GM23338 (cell line): ENCODE results near the gene XPR1. TPM values are rescaled to one million over a fixed set of nuclear protein-coding genes. Genes with fewer than 3 reads are reported as not detected.
"Not testable (repeated sequence)": the region's sequence is repeated elsewhere in the genome, so short reads cannot be mapped to it uniquely, and the experiment has no call there.

Experiments used
- ATAC-seq: fragments of 200-7000 bp; cut with Tn5 transposase; 3 replicates; pipeline ENCODE4 v1.9.1; 2020
- DNase-seq: peaks from one replicate; pipeline ENCODE4 v3.0.0-alpha.2; 2015; ENCODE audit warnings: low spot score
- H2AFZ ChIP-seq: fragments of 200-600 bp; sonication (generic); 2 replicates; pipeline ENCODE4 v1.8.0; 2016; ENCODE audit warnings: antibody characterized with exemption, mild to moderate bottlenecking, moderate library complexity
- H3F3A ChIP-seq: fragments of 200-600 bp; sonication (generic); replicated peaks from 2 replicates; pipeline ENCODE4 v1.8.0; 2017; ENCODE audit warnings: antibody characterized with exemption, mixed run types, low read depth
- H3K27ac ChIP-seq: fragments of 200-600 bp; sonication (generic); 2 replicates; pipeline ENCODE4 v1.6.1; 2016; ENCODE audit warnings: low read depth
- H3K27me3 ChIP-seq: fragments of 200-600 bp; sonication (generic); 2 replicates; pipeline ENCODE4 v1.8.0; 2016; ENCODE audit warnings: mild to moderate bottlenecking, mixed run types, moderate library complexity; ENCODE audit not compliant: insufficient read depth
- H3K36me3 ChIP-seq: fragments of 200-600 bp; sonication (generic); 2 replicates; pipeline ENCODE4 v1.8.0; 2016; ENCODE audit warnings: mild to moderate bottlenecking; ENCODE audit not compliant: insufficient read depth
- H3K4me1 ChIP-seq: fragments of 200-600 bp; sonication (generic); 2 replicates; pipeline ENCODE4 v1.8.0; 2016; ENCODE audit warnings: mild to moderate bottlenecking, moderate library complexity; ENCODE audit not compliant: insufficient read depth
- H3K4me2 ChIP-seq: fragments of 200-600 bp; sonication (generic); 2 replicates; pipeline ENCODE4 v1.7.1; 2017; ENCODE audit warnings: mixed run types
- H3K4me3 ChIP-seq: fragments of 200-600 bp; sonication (generic); 2 replicates; pipeline ENCODE4 v1.6.1; 2016; ENCODE audit warnings: mixed run types
- H3K79me2 ChIP-seq: fragments of 200-600 bp; sonication (generic); replicated peaks from 2 replicates; pipeline ENCODE4 v1.8.0; 2017; ENCODE audit warnings: mild to moderate bottlenecking; ENCODE audit not compliant: insufficient read depth
- H3K9me2 ChIP-seq: fragments of 200-600 bp; sonication (generic); 2 replicates; pipeline ENCODE4 v1.8.0; 2017; ENCODE audit not compliant: insufficient read depth
- H4K20me1 ChIP-seq: fragments of 200-600 bp; sonication (generic); replicated peaks from 2 replicates; pipeline ENCODE4 v1.8.0; 2017; ENCODE audit warnings: mild to moderate bottlenecking; ENCODE audit not compliant: insufficient read depth
- H3K27ac Mint-ChIP-seq: 2 replicates; pipeline ENCODE4 v1.8.0; 2020; ENCODE audit warnings: inconsistent platforms, mild to moderate bottlenecking, moderate library complexity, mixed read lengths
- H3K27me3 Mint-ChIP-seq: 3 replicates; pipeline ENCODE4 v1.8.0; 2022; ENCODE audit warnings: low read depth, mild to moderate bottlenecking, moderate library complexity, mixed read lengths, inconsistent platforms; ENCODE audit not compliant: insufficient read depth, poor library complexity
- H3K36me3 Mint-ChIP-seq: 3 replicates; pipeline ENCODE4 v1.8.0; 2021; ENCODE audit warnings: low read depth, mild to moderate bottlenecking, inconsistent platforms, moderate library complexity, mixed read lengths
- H3K4me1 Mint-ChIP-seq: 3 replicates; pipeline ENCODE4 v1.8.0; 2020; ENCODE audit warnings: mild to moderate bottlenecking, inconsistent platforms, mixed read lengths
- H3K4me3 Mint-ChIP-seq: 3 replicates; pipeline ENCODE4 v1.8.0; 2021; ENCODE audit warnings: moderate library complexity, mild to moderate bottlenecking, inconsistent platforms, mixed read lengths
- H3K9me3 Mint-ChIP-seq: 3 replicates; pipeline ENCODE4 v1.8.0; 2020; ENCODE audit warnings: moderate library complexity, mild to moderate bottlenecking, inconsistent platforms, mixed read lengths
- EZH2phosphoT487 ChIP-seq: fragments of 200-600 bp; sonication (generic); IDR thresholded peaks from one replicate; pipeline ENCODE4 v1.8.1; 2018; ENCODE audit warnings: antibody characterized with exemption; ENCODE audit not compliant: unreplicated experiment
- ZNF331 ChIP-seq: fragments of 250-450 bp; sonication (Bioruptor Pico); IDR thresholded peaks from 2 replicates; pipeline ENCODE4 v1.5.0; 2020; ENCODE audit warnings: low read depth, mild to moderate bottlenecking, moderate library complexity
- ZNF462 ChIP-seq: fragments of 250-450 bp; sonication (Bioruptor Pico); IDR thresholded peaks from 2 replicates; pipeline ENCODE4 v1.5.0; 2020; ENCODE audit warnings: mild to moderate bottlenecking, moderate library complexity
- polyA plus RNA-seq: library from polyadenylated mRNA; unstranded; fragments of >200 nt; fragmentation: Nextera tagmentation; extraction: Ambion mirVana; gene quantifications from 2 replicates; pipeline ENCODE4 v1.2.1, GENCODE V29; 2016
- total RNA-seq: library from RNA; depleted of rRNA; stranded (reverse); fragments of >200 nt; shearing (Covaris generic); gene quantifications from 2 replicates; pipeline ENCODE4 v1.2.3, GENCODE V29; 2014
- TF ChIP-seq, protein P1 (sequence below): IDR thresholded peaks from 2 replicates; pipeline ENCODE4 v1.6.1; 2016; ENCODE audit warnings: antibody characterized with exemption

The XPR1 gene
- total and polyA plus RNA-seq, 2 experiments from 2014 or later, result 9.3 to 38.1 TPM

DNA sequence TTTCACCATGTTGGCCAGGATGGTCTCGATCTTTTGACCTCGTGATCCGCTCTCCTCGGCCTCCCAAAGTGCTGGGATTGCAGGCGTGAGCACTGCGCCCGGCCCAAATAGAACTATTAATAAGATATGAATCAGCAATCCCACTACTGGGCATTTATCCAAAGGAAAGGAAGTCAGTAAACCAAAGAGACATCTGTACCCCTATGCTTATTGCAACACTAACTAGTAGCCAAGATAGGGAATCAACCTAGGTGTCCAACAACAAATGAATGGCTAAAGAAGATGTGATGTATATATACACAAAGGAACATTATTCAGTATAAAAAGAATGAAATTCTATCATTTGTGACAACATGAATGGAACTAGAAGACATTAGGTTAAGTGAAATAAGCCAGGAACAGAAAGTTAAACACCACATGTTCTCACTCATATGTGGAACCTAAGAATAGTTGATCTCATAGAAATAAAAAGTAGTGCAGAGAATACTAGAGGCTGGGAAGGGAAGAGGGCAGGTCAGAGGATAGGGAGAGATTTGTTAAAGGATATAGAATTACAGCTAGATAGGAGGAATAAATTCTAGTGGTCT, 48.8 kb downstream of the XPR1 start (continued):
- no peak for TF ChIP-seq ZNF462 (CRISPR knock-in tag)
- TF ChIP-seq, protein P1, sequence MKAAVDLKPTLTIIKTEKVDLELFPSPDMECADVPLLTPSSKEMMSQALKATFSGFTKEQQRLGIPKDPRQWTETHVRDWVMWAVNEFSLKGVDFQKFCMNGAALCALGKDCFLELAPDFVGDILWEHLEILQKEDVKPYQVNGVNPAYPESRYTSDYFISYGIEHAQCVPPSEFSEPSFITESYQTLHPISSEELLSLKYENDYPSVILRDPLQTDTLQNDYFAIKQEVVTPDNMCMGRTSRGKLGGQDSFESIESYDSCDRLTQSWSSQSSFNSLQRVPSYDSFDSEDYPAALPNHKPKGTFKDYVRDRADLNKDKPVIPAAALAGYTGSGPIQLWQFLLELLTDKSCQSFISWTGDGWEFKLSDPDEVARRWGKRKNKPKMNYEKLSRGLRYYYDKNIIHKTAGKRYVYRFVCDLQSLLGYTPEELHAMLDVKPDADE, result no peak
- TF ChIP-seq EZH2phosphoT487, result no peak
- no peak for TF ChIP-seq ZNF331 (CRISPR knock-in tag)

DNA sequence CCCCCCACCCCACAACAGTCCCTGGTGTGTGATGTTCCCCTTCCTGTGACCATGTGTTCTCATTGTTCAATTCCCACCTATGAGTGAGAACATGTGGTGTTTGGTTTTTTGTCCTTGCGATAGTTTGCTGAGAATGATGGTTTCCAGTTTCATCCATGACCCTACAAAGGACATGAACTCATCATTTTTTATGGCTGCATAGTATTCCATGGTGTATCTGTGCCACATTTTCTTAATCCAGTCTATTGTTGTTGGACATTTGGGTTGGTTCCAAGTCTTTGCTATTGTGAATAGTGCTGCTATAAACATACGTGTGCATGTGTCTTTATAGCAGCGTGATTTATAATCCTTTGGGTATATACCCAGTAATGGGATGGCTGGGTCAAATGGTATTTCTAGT, 51.3 kb downstream of the XPR1 start:
- DNase-seq, H3K4me1 Mint-ChIP-seq, H3F3A ChIP-seq: not testable (repeated sequence)

More for the DNA sequence above, 51.3 kb downstream of the XPR1 start:
- peaks cover 16% of the 10 kb centered on the region for H3K36me3 Mint-ChIP-seq
- H2AFZ ChIP-seq, H3K9me3 Mint-ChIP-seq, ATAC-seq, H3K4me3 Mint-ChIP-seq, H4K20me1 ChIP-seq, H3K27me3 Mint-ChIP-seq, H3K27ac Mint-ChIP-seq, H3K4me2 ChIP-seq, H3K4me1 ChIP-seq, H3K9me2 ChIP-seq, H3K36me3 ChIP-seq, H3K27ac ChIP-seq, H3K27me3 ChIP-seq, H3K4me3 ChIP-seq: not testable (repeated sequence)
- peaks cover 24% of the 10 kb centered on the region for H3K79me2 ChIP-seq
